IPS-18c (cell line): ENCODE data around the gene MAP3K20.
"Not testable (repeated sequence)": the region's sequence is repeated elsewhere in the genome, so short reads cannot be mapped to it uniquely, and the experiment has no call there.

ENCODE experiments used
- H3K4me3 ChIP-seq: 2 replicates; pipeline ENCODE4 v1.7.0; 2013; ENCODE audit warnings: low read depth, mild to moderate bottlenecking, low read length, moderate library complexity; ENCODE audit not compliant: insufficient read depth
- H3K9me3 ChIP-seq: one replicate; pipeline ENCODE4 v1.6.1; 2013; ENCODE audit warnings: mild to moderate bottlenecking, low read length, moderate library complexity; ENCODE audit not compliant: control insufficient read depth, insufficient read depth

MAP3K20 gene

GRCh38 chr2:173252581-173252980 is 176.9 kb downstream of the MAP3K20 start:
- Histone ChIP-seq H3K4me3 (no peak overlapping the region), H3K9me3 (no peaks in the 10 kb centered on the region)

GRCh38 chr2:173254659-173255058 is 179.0 kb downstream of the MAP3K20 start:
- H3K4me3 ChIP-seq: no peak overlapping the region
- no peaks in the 10 kb centered on the region for H3K9me3 ChIP-seq

GRCh38 chr2:173258701-173259100 is 183.1 kb downstream of the MAP3K20 start:
- H3K4me3 ChIP-seq: no peak overlapping the region
- no peaks in the 10 kb centered on the region for H3K9me3 ChIP-seq

GRCh38 chr2:173262356-173262755 is 186.7 kb downstream of the MAP3K20 start:
- H3K9me3 ChIP-seq, H3K4me3 ChIP-seq: not testable (repeated sequence)

- no peak overlapping the region for H3K4me3 ChIP-seq
Measured at GRCh38 chr2:173264151-173264550, 188.5 kb downstream of the MAP3K20 start.

GRCh38 chr2:173264603-173265366 is 189.1 kb downstream of the MAP3K20 start:
- Histone ChIP-seq H3K4me3 (peak overlapping the region; percentile 20), H3K9me3 (no peaks in the 10 kb centered on the region)

More at GRCh38 chr2:173264151-173264550, 188.5 kb downstream of the MAP3K20 start:
- no peaks in the 10 kb centered on the region for H3K9me3 ChIP-seq

- Histone ChIP-seq H3K4me3 (no peak overlapping the region), H3K9me3 (no peaks in the 10 kb centered on the region)
Measured at GRCh38 chr2:173271135-173271534, 195.5 kb downstream of the MAP3K20 start.

- H3K4me3 ChIP-seq: no peak overlapping the region
- H3K9me3 ChIP-seq: no peaks in the 10 kb centered on the region
Measured at GRCh38 chr2:173271825-173272224, 196.2 kb downstream of the MAP3K20 start.

- Histone ChIP-seq H3K9me3 (no peaks in the 10 kb centered on the region), H3K4me3 (no peak overlapping the region)
Measured at GRCh38 chr2:173272849-173273248, 197.2 kb downstream of the MAP3K20 start.

GRCh38 chr2:173278794-173279526 is 203.3 kb downstream of the MAP3K20 start:
- Histone ChIP-seq H3K9me3 (no peaks in the 10 kb centered on the region), H3K4me3 (no peak overlapping the region)

GRCh38 chr2:173279527-173279868 is 203.9 kb downstream of the MAP3K20 start:
- H3K9me3 ChIP-seq: no peaks in the 10 kb centered on the region
- no peak overlapping the region for H3K4me3 ChIP-seq

GRCh38 chr2:173280853-173281252 is 205.2 kb downstream of the MAP3K20 start:
- Histone ChIP-seq H3K9me3 (no peaks in the 10 kb centered on the region), H3K4me3 (no peak overlapping the region)

GRCh38 chr2:173281898-173282297 is 206.3 kb downstream of the MAP3K20 start:
- not testable (repeated sequence) for H3K4me3 ChIP-seq, H3K9me3 ChIP-seq

- Histone ChIP-seq H3K4me3 (no peak overlapping the region), H3K9me3 (no peaks in the 10 kb centered on the region)
Measured at GRCh38 chr2:173282795-173283545, 207.3 kb downstream of the MAP3K20 start.

GRCh38 chr2:173286153-173286809 is 210.6 kb downstream of the MAP3K20 start:
- no peaks in the 10 kb centered on the region for H3K9me3 ChIP-seq
- H3K4me3 ChIP-seq: no peak overlapping the region

GRCh38 chr2:173287594-173287993 is 211.9 kb downstream of the MAP3K20 start:
- H3K4me3 ChIP-seq: no peak overlapping the region
- no peaks in the 10 kb centered on the region for H3K9me3 ChIP-seq

GRCh38 chr2:173288561-173288960 is 212.9 kb downstream of the MAP3K20 start:
- Histone ChIP-seq H3K4me3 (no peak overlapping the region), H3K9me3 (no peaks in the 10 kb centered on the region)
